HG03469 (cell line): Measurements from ENCODE around the gene FAM131C.
"Not testable (repeated sequence)": the region's sequence is repeated elsewhere in the genome, so short reads cannot be mapped to it uniquely, and the experiment has no call there.

Source experiments
- ATAC-seq: cut with Tn5 transposase; IDR thresholded peaks from one replicate; pipeline ENCODE4 v1.9.1; 2021; ENCODE audit warnings: mild to moderate bottlenecking, moderate library complexity, moderate number of reproducible peaks; ENCODE audit not compliant: unreplicated experiment

Gene FAM131C

GRCh38 chr1:16042096-16042495 is 31.4 kb downstream of the FAM131C start:
- no peak for ATAC-seq

DNA sequence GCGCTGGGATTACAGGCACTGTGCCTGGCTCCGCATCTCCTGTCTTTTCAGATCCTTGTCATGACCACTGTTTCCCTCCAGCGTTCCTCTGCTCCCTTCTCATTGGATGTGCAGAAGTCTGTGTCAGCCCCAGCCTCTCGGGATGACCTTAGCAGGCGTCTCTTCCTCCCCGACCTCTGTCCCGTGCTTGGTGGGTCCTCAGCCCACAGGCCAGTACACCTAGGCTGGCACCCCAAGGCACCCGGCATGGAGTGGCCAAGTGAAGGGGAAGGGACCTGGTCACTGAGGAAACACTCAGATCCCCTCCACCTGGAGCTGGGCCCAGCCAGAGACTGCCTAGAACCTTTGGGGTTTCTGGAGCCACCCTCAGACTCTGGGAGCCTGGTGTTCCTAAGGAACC is 32.3 kb downstream of the FAM131C start:
- no peak for ATAC-seq

DNA sequence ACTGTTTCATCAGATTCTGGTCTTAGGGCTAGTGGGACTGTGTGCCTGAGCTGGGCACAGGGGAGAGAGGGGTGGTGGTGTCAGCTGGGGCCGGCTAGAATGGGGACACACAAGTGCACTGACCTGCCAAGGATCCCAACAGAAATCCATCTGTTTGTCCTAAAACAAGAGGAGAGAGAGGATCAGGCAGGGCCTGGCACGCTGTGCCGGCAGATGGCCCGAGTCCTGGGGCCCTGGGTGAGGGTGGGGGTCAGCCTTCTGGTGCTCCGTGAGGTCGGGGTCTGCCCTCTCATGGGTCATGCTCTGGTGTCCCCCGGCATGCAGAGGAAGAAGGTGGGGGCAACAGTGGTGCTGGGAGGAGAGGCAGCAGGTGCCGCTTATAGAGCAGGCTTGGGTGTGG is 33.6 kb downstream of the FAM131C start:
- not testable (repeated sequence) for ATAC-seq

DNA sequence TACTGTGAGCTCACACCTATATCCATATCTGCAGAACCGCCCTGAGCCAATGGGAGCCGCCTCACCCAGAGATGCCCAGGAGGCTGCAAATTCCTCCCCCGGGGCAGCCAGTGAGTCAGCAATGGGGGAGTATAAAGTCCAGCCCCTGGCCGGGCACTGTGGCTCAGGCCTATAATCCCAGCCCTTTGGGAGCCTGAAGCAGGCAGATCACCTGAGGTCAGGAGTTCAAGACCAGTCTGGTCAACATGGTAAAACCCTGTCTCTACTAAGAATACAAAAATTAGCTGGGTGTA is 34.9 kb downstream of the FAM131C start:
- ATAC-seq, result no peak

DNA sequence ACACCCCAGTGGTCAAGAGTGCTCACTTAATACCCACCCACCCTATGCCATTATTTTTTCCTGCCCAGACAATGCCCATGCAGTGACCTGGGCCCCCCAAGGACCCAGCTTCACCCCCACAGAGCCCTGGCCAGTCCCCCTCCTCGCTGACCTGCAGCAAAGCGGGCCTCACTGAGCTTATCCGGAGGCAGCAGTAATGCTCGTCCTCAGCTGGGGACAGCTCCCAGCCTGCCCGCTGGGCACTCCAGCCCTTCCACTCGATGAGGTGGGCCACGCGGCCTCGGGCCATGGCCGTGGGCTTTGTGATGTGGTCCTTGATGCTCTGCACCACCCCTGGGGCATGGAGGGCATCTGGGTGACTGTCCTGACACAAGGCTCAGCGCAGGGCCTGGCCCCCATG is 37.0 kb downstream of the FAM131C start:
- not testable (repeated sequence) for ATAC-seq

DNA sequence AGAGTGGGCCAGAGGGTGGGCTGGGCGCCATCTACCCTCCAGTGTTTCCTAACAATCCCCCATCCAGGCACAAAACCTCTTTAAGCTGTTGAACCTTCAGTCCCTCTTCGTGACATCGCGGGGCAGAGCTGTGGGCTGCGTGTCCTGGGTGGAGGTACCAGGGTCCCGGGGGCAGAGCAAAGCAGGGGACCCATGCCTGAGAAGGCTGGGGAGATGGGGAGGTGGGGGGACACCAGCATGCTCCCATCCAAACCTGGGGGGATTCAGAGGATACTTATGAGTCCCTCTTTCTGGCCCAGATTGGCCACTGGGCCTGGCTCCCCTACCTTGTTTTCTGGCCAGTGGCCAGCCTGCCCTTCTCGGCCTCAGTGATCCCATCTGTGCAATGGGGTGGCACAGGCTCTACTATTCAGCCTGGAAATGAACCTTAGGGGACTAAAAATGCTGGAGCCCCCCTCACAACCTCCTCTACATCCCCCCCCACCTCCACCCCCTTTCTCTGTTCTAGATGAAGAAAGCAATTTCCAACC is 40.3 kb downstream of the FAM131C start:
- ATAC-seq, result not testable (repeated sequence)

- ATAC-seq, result no peak
Measured at GRCh38 chr1:16032388-16033102, 40.9 kb downstream of the FAM131C start.

DNA sequence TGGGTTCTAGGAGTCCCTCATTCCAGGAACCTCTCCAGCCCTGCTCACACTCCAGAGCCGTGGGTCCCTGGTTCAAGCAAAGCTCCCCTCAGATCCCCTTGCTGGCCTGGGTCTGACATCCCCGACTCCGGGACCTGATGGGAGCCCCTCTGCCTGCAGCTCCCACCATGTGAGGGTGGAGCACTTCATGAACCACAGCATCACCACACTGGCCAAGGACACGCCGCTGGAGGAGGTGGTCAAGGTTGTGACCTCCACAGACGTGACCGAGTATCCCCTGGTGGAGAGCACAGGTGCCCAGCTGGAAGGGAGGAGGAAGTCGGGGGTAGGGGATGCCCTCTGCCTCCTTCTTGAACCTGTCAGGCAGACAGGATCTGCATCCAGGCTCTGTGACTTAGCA is 41.9 kb downstream of the FAM131C start:
- ATAC-seq, result no peak

- ATAC-seq, result no peak
Measured at GRCh38 chr1:16029288-16029687, 44.2 kb downstream of the FAM131C start.

GRCh38 chr1:16029003-16029268 is 44.5 kb downstream of the FAM131C start:
- ATAC-seq, result not testable (repeated sequence)

DNA sequence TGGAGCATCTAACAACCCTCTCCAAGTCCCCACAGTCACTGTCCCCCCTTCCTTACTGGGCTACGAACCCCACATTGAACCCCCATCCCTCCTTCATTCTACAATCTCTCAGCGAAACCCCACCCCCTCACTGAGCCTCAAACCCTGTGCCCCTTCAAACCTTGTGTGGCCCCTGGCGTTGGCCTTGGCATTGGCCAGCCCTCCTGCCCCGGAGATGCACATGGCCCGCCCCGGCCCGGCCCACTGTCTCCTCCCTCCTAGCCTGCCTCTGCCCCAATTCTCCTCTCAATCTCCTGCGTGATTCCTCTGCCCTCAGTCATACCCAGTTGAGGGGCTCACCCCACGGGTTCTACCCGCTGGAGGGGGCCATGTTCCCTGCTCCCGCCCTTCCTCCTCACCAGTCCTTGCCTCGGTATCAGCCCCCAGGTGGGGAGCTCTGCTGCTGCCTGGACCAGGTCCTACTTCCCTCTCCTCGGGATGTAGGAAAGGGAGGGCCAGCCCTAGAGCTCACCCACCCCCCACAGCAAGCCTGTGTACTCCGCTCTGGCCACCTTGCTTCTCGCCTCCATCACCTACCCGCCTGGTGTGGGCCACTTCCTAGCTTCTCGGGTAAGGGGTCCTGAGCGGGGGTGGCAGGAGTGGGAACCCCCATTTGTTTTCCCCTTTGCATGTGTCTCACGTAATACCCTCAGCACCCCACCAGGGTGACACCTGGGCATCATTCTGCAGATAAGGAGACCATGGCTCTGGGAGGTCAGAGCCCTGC is 45.0 kb downstream of the FAM131C start:
- no peak for ATAC-seq

- no peak for ATAC-seq
Measured at GRCh38 chr1:16026723-16027484, 46.5 kb downstream of the FAM131C start.

DNA sequence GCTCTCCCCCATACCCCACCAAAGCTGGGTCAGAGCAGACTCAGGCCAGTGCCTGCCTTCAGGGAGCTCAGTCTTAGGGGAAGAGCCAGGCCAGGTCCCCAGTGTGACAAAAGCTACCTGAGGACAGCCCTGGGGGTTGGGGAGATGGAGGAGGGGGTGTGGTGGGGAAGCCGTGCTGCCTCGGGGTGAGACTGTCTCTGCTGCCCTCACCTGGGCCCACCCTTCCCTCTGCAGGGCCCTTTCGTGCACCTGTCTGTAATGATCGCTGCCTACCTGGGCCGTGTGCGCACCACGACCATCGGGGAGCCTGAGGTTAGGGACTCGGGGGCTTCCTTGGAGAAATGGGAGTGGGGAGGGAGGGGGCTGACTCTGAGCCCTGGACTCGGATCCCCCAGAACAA is 47.1 kb downstream of the FAM131C start:
- ATAC-seq, result not testable (repeated sequence)

- no peak for ATAC-seq
Measured at GRCh38 chr1:16023050-16023653, 50.3 kb downstream of the FAM131C start.

- ATAC-seq, result no peak
Measured at GRCh38 chr1:16022393-16022792, 51.1 kb downstream of the FAM131C start.

DNA sequence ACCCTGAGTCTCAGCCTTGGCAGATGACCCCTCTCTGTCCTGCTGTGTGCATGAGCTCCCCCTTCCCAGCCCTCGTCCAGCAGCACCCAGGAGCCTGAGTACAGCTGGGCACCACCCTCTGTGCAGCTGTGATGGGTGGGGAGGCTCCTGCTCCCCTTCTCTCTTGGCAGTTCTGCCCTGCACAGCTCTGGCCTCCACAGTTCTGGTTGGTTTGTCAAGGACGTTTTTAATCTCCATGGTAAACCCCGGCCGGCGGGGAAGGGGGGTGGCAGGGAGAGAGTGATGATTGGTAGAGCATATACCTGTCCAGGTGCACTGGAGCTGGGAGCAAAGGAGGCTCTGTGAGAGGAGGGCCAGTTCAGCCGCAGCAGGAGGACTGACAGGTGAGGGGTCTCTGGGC is 51.8 kb downstream of the FAM131C start, which contains the start of gene CLCNKA:
Gene CLCNKA (plus strand): TSS at position 356 of the 400 bp plus-strand sequence. CDS start 584 bp downstream, outside the sequence.
- ATAC-seq, result no peak

GRCh38 chr1:16020878-16021277 is 52.6 kb downstream of the FAM131C start:
- ATAC-seq, result not testable (repeated sequence)

DNA sequence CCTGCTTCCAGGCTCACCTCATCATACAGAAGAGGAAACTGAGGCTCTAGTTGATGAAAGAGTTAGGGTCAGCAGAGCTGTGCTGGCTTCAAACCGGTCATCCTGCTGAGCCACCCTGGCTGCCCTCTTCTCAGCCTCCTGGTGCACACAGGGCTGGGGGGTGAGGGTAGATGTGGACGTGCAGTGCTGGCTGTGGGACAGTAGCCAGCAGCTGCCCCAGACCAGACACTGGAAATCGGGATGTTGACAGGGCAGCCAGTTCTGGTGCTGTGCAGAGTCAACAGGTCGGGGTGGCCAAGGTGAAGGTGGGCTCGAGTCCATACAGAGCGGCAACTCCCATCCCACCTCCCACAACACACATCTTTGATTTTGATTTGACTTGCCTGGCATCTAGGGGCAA is 53.1 kb downstream of the FAM131C start:
- no peak for ATAC-seq

- ATAC-seq, result no peak
Measured at GRCh38 chr1:16019644-16020277, 53.7 kb downstream of the FAM131C start.

GRCh38 chr1:16018749-16019643 is 54.5 kb downstream of the FAM131C start:
- no peak for ATAC-seq
